GM12878 (cell line): ENCODE data around the gene PTPRD. TPM values are rescaled to one million over a fixed set of nuclear protein-coding genes. Genes with fewer than 3 reads are reported as not detected.

Experiments
- CREB1 ChIP-seq: IDR thresholded peaks from 2 replicates; pipeline ENCODE4 v1.6.1; 2012; ENCODE audit warnings: low read depth, mild to moderate bottlenecking, inconsistent platforms
- CREM ChIP-seq: IDR thresholded peaks from 2 replicates; pipeline ENCODE4 v1.6.1; 2014; ENCODE audit warnings: antibody characterized with exemption, low read depth
- E2F8 ChIP-seq: fragments of 450-650 bp; IDR thresholded peaks from 2 replicates; pipeline ENCODE4 v1.6.1; 2018; ENCODE audit warnings: mild to moderate bottlenecking, low read depth, moderate library complexity; ENCODE audit not compliant: partially characterized antibody
- MLLT1 ChIP-seq: fragments of 450-650 bp; IDR thresholded peaks from 2 replicates; pipeline ENCODE4 v1.6.1; 2016; ENCODE audit warnings: mild to moderate bottlenecking
- NKRF ChIP-seq: fragments of 450-650 bp; conservative IDR thresholded peaks from 2 replicates; pipeline ENCODE4 v1.6.1; 2017; ENCODE audit warnings: mild to moderate bottlenecking, moderate library complexity
- NR2C2 ChIP-seq: IDR thresholded peaks from 2 replicates; pipeline ENCODE4 v1.6.1; 2011; ENCODE audit warnings: borderline replicate concordance, low read depth; ENCODE audit not compliant: control insufficient read depth, insufficient read length
- RAD21 ChIP-seq: IDR thresholded peaks from 2 replicates; pipeline ENCODE4 v1.6.1; 2011; ENCODE audit warnings: mild to moderate bottlenecking, low read depth, low read length, moderate library complexity; ENCODE audit not compliant: insufficient read depth
- RAD51 ChIP-seq: fragments of 450-650 bp; IDR thresholded peaks from 2 replicates; pipeline ENCODE4 v1.6.1; 2016; ENCODE audit warnings: moderate library complexity, mild to moderate bottlenecking, inconsistent platforms
- RB1 ChIP-seq: fragments of 450-650 bp; formaldehyde crosslinking; IDR thresholded peaks from 2 replicates; pipeline ENCODE4 v1.6.1; 2017; ENCODE audit warnings: mild to moderate bottlenecking, borderline replicate concordance
- RELA ChIP-seq: fragments of 450-650 bp; IDR thresholded peaks from 2 replicates; pipeline ENCODE4 v1.8.0; 2014; ENCODE audit warnings: borderline replicate concordance; ENCODE audit not compliant: partially characterized antibody
- USF2 ChIP-seq: IDR thresholded peaks from 2 replicates; pipeline ENCODE4 v1.6.1; 2011; ENCODE audit warnings: low read depth, low read length, improper control_type of control experiment, borderline replicate concordance
- WRNIP1 ChIP-seq: IDR thresholded peaks from 2 replicates; pipeline ENCODE4 v1.6.1; 2011; ENCODE audit warnings: low read depth, low read length, improper control_type of control experiment, borderline replicate concordance
- ZNF274 ChIP-seq: IDR thresholded peaks from one replicate; pipeline ENCODE4 v1.8.0; 2011; ENCODE audit not compliant: insufficient read length, insufficient read depth
- ZNF592 ChIP-seq: fragments of 450-650 bp; IDR thresholded peaks from 2 replicates; pipeline ENCODE4 v1.6.1; 2017; ENCODE audit warnings: mild to moderate bottlenecking, moderate library complexity
- polyA plus RNA-seq, 11 experiments: library from polyadenylated mRNA; depleted of rRNA in 4 of 11; unstranded in 6 of 11; stranded (reverse) in 5 of 11; fragments of >200 nt; fragmentation: Nextera tagmentation in 4 of 11; fragmentation: Illumina TruSeq in 1 of 11; extraction: Ambion mirVana in 4 of 11; extraction: Trizol in 1 of 11; gene quantifications; 1 replicate in 1 of 11; 2 replicates in 10 of 11; pipeline versions ENCODE4 v1.2.1 to v1.2.3, GENCODE V29; 2011 to 2016; ENCODE audit warnings: inconsistent platforms in 2 of 11, missing spikeins in 2 of 11, low read depth in 1 of 11
- total RNA-seq, 4 experiments: library from RNA; depleted of rRNA in 3 of 4; stranded (reverse); fragments of >200 nt in 3 of 4; fragmentation: Illumina TruSeq in 1 of 4; extraction: Trizol in 1 of 4; gene quantifications; 2 replicates each; pipeline versions ENCODE4 v1.2.1 to v1.2.3, GENCODE V29; 2013 to 2021

Gene PTPRD
- total and polyA plus RNA-seq, 10 of the 15 experiments (the other 5 are each of a cell fraction or from before 2014, with no cell fraction given), result under 0.01 to 0.05 (median 0.01) TPM; not detected in 7

DNA sequence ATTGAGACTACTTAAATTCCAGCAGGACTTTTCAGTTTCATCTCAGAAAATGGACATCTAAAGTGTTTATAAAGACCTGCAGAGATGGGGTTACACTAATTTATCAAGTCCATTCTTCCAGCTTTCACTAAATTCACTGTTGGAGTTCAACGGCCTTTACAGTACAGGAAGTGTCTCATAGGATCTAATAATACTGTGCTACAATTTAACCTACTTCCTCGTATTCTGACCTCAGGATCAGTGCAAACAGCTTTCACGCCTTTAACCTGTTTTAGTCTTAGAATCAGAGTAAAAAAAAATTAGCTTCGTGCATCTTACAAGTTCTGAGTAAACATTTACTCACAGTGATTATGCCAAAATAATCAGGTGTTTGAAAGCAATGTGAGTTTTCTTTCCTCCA lies 2180.6 kb downstream of the PTPRD start (continued):
- no peak for TF ChIP-seq ZNF592
- no peak for TF ChIP-seq ZNF274
- no peak for TF ChIP-seq CREB1
- no peak for TF ChIP-seq E2F8
- TF ChIP-seq RB1, result no peak
- TF ChIP-seq RAD21, result no peak
- TF ChIP-seq WRNIP1, result no peak
- no peak for TF ChIP-seq NKRF
- TF ChIP-seq USF2, result no peak
- TF ChIP-seq RAD51, result no peak
- TF ChIP-seq RELA, result no peak
- TF ChIP-seq MLLT1, result no peak
- no peak for TF ChIP-seq CREM
- TF ChIP-seq NR2C2, result no peak
